Fibroblast of skin of right biceps (primary cell): Measurements from ENCODE around the gene ZNF532.
"Not testable (repeated sequence)": the region's sequence is repeated elsewhere in the genome, so short reads cannot be mapped to it uniquely, and the experiment has no call there.

Experiments used
- DNase-seq: peaks from one replicate; pipeline ENCODE4 v3.0.0-alpha.2; 2013

ZNF532 gene, protein sequence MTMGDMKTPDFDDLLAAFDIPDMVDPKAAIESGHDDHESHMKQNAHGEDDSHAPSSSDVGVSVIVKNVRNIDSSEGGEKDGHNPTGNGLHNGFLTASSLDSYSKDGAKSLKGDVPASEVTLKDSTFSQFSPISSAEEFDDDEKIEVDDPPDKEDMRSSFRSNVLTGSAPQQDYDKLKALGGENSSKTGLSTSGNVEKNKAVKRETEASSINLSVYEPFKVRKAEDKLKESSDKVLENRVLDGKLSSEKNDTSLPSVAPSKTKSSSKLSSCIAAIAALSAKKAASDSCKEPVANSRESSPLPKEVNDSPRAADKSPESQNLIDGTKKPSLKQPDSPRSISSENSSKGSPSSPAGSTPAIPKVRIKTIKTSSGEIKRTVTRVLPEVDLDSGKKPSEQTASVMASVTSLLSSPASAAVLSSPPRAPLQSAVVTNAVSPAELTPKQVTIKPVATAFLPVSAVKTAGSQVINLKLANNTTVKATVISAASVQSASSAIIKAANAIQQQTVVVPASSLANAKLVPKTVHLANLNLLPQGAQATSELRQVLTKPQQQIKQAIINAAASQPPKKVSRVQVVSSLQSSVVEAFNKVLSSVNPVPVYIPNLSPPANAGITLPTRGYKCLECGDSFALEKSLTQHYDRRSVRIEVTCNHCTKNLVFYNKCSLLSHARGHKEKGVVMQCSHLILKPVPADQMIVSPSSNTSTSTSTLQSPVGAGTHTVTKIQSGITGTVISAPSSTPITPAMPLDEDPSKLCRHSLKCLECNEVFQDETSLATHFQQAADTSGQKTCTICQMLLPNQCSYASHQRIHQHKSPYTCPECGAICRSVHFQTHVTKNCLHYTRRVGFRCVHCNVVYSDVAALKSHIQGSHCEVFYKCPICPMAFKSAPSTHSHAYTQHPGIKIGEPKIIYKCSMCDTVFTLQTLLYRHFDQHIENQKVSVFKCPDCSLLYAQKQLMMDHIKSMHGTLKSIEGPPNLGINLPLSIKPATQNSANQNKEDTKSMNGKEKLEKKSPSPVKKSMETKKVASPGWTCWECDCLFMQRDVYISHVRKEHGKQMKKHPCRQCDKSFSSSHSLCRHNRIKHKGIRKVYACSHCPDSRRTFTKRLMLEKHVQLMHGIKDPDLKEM (N-terminal part only)

DNA sequence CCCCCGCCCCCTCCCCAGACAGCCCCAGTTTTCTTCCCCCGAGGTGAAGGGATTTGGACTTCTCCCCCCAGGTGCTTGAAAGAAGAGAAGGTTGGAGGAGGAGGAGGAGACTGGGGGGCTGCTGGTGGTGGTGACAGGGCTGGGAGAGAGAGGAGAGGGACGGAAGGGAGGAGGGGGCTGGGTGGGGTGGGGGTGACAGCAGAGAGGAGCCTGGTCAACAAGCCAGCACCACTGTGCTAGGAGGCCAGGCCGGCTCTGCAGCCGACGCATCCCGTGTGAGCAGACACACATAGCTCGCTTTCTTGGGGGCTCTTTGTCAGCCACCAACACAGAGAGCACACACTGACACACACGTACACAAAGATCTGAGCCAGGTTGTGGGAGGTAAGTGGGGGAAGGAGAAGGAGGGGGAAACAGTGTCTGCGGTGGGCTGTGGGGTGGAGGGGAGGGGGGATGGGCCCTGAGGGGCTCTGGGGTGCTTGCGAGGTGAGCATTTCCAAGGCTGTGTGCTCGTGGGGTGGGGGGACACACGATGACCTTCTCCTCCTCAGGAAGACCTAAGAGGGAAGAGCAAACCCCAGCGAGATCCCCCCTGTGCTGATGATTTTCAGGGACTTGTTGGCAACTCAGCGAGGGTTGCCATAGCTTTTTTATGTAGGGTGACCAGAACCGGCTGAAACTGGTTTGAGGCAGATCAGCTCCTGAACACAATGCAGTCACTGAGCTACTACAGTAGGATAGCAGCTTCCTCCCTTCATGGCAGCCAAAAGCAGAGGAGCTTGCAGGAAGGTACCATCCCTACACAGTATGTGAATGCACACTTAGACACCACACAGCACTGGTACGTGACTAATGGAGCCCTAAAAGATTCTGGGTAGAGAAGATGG lies at the start of gene ZNF532:
Gene ZNF532, plus strand, starts transcription at position 732 of the 887 bp plus-strand sequence. CDS start 53,411 bp downstream, outside the sequence.
- peak; percentile 89 for DNase-seq

DNA sequence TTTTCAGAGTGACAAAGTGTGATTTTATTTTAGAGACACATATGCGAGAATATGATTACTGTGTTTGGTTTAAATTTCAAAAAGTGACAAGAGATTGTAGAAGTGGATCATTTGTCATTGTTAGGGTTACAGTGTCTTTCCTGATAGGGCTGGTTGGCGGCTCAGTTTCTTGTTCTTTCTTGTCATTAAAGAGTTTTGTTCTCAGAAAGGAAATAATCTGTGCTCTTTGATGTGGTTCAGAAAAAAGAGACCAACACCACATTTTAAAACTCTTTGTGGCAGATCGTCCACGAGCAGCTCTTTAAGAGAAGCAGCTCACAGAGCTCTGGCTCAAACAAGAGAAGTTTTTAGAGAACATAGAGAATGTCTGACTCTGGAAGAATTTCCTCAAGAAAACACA lies 45.6 kb upstream of the ZNF532 start:
- DNase-seq: no peak

DNA sequence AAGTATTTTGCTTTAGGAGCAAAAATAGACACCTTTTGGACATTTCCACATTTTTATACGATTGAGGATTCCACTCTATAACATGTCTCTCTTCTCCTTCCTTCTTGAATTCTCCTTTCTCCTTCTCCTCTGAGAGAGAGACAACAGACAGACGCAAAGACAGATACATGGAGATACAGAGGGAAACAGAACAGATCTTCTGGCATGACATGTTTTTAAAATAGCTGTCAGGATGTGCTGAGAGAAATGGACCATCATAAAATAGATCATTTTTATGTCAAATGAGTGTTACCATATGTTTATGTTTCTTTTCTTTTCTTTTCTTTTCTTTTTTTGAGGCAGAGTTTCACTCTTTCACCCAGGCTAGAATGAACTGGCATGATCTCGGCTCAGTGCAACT lies 44.4 kb upstream of the ZNF532 start:
- DNase-seq: no peak

DNA sequence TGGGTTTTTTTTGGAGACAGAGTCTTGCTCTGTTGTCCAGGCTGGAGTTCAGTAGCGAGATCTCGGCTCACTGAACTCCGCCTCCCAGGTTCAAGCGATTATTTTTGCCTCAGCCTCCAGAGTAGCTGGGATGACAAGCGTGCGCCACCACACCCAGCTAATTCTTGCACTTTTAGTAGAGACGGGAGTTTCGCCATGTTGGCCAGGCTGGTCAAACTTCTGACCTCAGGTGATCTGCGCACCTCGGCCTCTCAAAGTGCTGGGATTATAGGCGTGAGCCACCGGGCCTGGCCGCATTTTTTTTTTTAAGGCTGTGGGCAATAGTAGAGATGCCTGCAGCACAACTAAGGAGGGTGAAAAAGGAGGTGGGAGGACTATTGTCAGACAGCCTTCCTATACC lies 41.7 kb upstream of the ZNF532 start:
- DNase-seq: no peak

DNA sequence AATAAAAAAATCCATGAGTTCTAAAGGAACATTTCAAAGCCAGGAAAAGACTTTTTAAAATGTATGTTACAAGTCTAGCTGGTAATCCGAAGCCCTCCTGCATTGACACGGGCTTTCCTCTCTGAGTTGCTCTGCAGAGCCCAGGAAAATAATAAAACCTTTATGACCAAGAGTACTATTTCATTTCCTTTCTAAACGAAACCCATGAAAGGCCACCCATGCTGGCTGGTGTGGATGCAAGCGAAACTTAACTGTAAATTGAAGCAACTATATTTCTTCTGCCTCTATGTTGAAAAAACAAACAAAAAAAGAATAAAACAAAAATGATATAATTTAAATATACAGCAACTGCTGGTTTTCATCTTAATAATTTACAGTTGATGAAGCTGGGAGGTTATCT lies 41.3 kb upstream of the ZNF532 start:
- no peak for DNase-seq

DNA sequence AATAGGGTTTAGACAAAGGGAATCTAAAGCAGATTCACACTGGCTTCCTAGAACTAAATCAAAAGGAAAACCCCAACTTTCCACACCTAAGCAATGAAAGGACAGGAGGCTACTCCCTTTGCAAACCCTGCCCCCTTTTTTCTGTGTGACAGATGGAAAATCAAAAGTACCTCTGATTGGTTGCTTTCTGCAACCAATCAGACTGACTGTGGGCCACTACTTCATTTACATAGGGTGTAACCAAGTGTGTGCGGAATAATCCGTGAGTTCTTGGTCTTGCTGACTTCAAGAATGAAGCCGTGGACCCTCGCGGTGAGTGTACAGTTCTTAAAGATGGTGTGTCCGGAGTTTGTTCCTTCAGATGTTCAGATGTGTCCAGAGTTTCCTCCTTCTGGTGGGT lies 37.8 kb upstream of the ZNF532 start:
- DNase-seq: not testable (repeated sequence)

DNA sequence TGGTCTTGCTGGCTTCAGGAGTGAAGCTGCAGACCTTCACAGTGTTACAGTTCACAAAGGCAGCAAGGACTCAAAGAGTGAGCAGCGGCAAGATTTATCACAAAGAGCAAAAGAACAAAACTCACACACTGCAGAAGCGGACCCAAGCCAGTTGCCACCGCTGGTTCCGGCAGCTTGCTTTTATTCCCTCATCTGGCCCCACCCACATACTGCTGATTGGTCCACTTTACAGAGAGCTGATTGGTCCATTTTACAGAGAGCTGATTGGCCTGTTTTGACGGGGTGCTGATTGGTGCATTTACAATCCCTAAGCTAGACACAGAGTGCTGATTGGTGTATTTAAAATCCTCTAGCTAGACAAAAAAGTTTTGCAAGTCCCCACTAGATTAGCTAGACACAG lies 37.2 kb upstream of the ZNF532 start:
- DNase-seq: no peak

DNA sequence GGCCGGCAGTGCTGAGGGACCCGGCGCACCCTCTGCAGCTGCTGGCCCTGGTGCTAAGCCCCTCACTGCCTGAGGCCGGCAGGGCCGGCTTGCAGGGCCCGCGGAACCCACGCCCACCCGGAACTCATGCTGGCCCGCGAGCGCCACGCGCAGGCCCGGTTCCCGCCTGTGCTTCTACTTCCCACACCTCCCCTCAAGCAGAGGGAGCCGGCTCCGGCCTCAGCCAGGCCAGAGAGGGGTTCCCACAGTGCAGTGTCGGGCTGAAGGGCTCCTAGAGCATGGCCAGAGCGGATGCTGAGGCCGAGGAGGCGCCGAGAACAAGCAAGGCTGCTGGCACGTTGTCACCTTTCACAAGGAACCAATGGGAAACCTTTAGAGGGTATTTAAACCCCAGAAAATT lies 36.8 kb upstream of the ZNF532 start:
- DNase-seq: no peak

DNA sequence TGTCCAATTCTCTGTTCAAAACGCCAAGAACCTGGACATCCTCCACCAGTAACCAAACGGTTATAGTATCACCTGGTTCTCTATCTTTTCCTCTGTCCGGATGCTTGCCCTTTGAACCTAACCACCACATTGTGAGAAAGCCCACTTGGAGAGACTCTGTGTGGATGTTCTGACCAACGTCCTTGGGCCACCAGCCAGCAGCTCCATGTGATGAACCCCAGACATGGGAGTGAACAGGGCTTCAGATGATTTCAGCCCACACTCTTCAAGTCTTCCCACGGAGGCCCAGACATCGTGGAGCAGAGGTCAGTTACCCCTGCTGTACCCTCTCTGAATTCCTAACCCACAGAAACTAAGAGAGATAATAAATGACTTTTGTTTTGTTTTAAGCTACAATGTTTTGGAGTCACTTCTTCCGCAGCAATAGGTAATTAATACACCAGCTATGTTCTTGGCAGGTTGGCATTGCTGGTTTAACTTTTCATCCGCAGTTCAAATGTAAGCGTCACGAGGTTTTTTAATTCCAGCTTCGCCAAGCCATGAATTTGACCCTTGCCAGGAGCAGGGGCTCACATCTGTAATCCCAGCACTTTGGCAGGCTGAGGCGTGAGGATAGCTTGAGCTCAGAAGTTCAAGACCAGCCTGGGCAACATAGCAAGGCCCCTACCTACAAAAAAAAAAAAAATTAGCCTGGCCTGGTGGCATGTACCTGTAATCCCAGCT lies 36.1 kb upstream of the ZNF532 start:
- no peak for DNase-seq

DNA sequence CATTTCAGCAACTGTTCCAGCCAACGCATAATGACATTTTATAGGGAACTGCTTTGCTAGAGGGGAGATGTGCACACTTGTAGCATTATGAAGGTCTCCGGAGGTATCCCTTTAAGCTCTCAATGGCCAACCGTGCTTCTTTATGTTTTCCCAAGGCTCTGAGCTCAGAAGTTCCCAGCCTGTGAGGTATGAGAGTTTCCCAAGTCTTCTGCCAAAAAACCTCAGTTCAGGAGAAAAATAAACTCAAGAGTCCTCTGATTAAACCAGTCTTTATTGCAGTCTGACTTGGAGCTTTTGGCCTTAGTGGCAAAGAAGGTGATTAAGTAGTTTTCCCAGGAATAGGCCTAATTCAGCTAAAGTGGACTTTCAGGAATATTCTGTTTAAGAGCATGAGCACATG lies 35.4 kb upstream of the ZNF532 start:
- no peak for DNase-seq

DNA sequence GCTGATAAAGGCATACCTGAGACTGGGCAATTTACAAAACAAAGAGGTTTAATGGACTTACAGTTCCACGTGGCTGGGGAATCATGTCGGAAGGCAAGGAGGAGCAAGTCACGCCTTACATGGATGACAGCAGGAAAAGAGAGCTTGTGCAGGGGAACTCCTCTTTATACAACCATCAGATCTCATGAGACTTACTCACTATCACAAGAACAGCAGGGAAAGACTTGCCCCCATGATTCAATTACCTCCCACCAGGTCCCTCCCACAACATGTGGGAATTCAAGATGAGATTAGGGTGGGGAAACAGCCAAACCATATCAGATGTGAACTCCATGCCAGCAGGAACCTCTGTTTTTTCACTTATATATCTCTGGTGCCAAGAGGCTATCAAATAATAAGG lies 34.8 kb upstream of the ZNF532 start:
- not testable (repeated sequence) for DNase-seq

DNA sequence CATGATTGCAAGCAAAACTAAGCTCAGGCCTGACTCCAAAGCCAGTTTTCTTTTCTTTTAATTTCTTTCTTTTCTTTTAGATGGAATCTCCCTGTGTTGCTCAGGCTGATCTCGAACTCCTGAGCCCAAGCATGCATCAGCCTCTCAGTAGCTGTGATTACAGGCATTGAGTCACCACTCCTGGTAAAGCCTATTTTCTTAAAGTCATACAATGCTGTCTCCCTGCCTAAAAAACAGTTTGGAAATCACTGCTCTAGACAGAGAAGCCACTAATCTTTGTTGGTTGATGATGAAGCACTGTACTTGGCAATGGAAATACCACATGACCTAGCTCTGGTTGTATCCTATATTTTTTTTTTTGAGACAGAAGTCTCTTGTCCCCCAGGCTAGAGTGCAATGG lies 33.1 kb upstream of the ZNF532 start:
- DNase-seq: peak; percentile 68

DNA sequence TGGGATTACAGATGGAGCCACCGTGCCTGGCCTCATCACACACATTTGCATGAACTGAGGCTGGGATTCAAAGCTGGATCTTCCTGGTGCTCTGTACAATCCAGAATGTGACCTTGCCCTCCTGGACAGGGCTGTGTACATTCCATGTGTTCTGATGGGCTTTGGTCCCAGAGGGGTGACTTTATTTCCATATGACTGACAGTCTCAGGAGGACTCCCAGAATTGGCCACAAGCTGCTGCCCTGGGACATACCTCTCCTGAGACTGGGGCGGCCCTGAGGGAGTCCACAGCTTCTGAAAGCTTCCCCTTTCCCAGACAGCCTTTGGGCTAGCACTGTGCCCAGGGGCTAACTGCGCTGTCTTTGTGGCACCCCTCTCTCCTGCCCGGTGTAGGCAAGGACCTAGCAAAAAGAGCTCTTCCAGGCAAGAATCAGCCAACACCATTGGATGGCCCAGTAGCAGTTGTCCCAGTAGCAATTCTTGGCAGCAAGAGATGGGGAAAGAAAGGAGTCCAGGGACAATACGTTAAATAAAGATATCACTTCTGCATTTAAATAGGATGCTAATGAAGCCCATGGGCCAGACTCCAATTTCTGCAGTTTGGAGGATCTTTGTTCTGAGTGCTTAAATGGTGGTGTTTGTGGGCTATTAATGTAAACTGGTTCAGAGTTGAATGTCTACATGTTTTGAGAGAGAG lies 26.4 kb upstream of the ZNF532 start:
- no peak for DNase-seq

DNA sequence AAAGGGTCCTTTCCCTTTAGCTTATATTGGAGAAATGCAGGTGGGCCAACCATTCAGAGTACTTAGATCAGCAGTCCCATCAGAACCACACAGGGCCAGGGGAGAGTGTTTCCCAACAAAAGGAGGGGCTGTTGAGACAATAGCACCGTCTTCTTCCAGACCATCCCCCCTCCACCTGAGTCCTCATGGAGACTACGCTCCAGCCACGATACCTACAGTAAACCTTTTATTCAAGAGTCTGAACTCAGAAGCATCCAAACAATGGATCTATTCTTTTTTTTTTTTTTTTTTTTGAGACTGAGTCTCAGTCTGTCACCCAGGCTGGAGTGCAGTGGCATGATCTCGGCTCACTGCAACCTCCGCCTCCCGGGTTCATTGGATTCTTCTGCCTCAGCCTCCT lies 25.7 kb upstream of the ZNF532 start:
- DNase-seq: no peak

DNA sequence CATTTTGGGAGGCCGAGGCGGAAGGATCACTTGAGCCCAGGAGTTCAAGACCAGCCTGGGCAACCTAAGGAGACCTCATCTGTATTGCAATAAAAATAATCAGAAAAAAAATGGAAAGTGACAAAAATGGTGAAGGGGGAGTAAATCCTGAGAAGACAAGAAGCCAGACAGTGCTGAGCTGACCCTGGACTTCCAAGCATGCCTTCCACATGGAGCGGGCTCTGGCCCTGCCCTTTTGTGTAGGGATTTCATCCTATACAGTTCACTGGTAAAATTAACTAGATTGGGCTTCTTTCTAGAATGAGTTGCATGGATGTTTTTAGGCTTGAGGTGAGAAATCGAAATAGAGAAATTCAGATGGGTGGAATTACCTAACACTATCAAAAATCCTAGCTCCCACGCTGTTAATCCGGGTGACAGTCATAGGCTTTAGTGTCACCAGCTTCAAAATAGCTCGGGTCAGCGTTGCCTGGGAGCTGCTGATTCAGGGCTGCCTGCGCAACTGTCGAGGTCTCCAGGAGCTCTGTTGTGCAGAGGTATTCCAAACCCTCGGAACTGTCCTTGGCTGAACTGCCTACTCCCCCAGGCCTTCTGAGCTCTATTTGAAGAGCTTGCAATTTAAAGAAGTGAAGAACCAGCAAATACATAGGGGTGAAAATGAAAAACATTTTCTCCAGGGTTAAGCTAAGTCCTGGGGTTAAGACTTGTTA lies 21.5 kb upstream of the ZNF532 start:
- DNase-seq: no peak

DNA sequence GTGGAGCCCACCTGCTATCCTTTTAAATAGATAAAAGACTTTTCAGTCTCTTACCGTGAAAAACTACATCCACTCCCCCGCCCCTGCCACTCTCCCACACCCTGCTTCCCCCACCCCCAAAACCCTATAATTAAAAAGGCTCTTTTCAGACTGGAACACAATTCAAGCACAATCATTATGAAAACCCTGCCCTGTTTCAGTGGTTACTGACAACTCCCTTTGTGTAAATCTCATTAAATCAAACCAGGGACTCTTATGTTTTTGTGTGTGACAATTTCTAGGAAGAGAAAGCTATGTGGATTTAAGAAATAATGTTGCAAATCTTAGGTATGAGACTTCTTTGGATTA lies 21.0 kb upstream of the ZNF532 start:
- no peak for DNase-seq

DNA sequence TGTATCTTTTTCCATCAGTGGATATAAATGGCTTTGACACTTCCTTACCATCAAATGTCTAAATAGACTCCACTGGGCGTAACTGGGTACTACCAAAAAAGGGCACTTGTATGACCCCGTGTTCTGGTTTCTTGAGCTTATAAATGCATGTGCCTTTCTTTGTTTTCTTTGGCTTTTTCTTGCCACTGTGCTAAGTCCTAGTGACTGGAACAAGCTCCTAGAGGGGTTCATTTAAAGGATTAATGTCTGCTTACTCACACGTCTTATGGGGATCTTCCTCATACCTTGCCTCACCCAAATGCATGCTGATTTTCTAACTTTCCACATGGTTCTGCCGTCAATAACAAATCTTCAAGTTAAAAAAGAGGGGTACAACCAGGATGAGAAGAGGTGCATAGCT lies 19.8 kb upstream of the ZNF532 start:
- DNase-seq: no peak

DNA sequence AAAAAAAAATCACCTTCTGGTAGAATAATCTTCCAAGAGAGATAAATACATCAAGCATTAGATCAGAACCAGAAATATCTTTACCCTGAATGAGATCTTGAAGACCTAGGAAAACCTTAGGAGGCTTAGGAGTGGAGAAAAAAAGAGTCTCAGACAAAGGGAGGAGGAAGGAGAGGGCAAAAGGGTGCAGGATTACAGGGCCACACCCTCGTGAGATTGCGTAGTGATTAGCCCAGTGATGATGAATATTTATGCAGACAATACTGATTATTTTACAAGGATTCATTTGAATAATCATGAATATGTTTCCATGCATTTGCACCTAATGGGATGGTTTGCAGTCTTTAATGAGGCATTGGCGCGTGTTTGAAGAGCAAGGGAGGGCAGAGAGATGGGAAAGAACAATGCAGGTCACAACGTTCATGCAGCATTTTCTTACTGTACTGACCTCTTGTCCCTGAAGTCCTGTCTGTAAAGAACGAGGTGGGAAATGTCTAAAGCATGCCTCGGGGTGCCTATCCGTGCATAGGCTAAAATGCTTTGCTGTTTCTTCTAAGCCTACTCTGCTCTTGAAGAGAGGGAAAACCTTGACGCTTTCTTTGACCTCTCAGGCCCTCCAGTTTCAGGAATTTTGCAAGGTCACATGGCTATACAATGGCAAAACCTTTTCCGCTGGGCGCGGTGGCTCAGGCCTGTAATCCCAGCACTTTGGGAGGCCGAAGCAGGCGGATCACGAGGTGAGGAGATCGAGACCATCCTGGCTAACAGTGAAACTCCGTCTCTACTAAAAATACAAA lies 18.6 kb upstream of the ZNF532 start:
- no peak for DNase-seq

DNA sequence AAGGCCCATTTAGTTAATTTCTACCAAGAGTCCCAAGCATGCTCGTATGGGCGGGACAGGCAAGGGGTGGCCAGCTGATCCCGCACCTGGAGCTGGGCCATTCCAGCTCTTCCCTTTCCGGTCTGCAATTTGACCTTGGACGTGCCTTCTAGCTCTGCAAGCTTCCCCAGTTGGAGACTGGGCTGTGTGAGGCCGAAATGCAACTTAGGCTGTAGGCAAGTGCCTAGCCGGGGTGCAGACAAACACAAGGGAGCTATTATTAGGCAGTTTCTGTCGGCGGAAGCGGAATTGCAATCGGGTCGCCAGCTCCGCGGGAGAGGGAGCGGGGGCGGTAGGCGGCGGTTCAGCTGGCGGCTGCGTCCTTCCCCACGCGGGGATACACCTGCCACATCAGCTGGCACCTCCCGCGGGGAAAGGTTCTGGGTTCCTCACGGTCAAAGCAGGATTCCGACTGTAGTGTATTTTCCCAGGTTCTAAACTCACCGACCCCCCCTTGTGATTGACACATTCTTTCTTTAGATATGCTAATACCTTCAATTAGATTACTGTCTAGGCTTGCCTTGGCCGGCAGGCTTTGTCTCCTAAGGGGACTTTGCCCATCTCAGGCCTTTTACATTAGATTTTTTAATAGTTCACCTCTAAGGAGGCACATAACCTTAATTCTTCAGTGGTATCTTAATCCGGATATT lies 17.1 kb upstream of the ZNF532 start:
- DNase-seq: no peak
